Astrocyte of the spinal cord (primary cell): ENCODE measurements around the gene FNBP1.

Experiments
- DNase-seq: peaks from one replicate; pipeline ENCODE4 v3.0.0; 2011; ENCODE audit warnings: low read depth, low spot score
- H3K4me3 ChIP-seq: 2 replicates; pipeline ENCODE4 v1.5.1; 2011; ENCODE audit warnings: low read depth, mild to moderate bottlenecking, low read length, moderate library complexity
- CTCF ChIP-seq: IDR thresholded peaks from 2 replicates; pipeline ENCODE4 v1.5.1; 2012; ENCODE audit warnings: low read depth, mild to moderate bottlenecking, low read length, inconsistent platforms
- in situ Hi-C: cut with HindIII; loops from 2 replicates; pipeline ENCODE4 v1.10.0; 2017; ENCODE audit warnings: low sequenced_read_pairs

The FNBP1 gene

GRCh38 chr9:129934041-129934591 lies 108.9 kb downstream of the FNBP1 start:
- H3K4me3 ChIP-seq, result no peak overlapping the region
- in situ Hi-C loops, result no loop called here
- peak; percentile 5 for DNase-seq
- no peak for TF ChIP-seq CTCF

GRCh38 chr9:129933185-129934040 lies 109.6 kb downstream of the FNBP1 start:
- DNase-seq, result no peak

GRCh38 chr9:129932303-129933151 lies 110.5 kb downstream of the FNBP1 start:
- TF ChIP-seq CTCF, result no peak

More at GRCh38 chr9:129933185-129934040, 109.6 kb downstream of the FNBP1 start:
- no peak for TF ChIP-seq CTCF
- in situ Hi-C loops, result no loop called here
- H3K4me3 ChIP-seq, result no peak overlapping the region

GRCh38 chr9:129930743-129931142 lies 112.2 kb downstream of the FNBP1 start:
- no peak for TF ChIP-seq CTCF
- no peak for DNase-seq

More at GRCh38 chr9:129932303-129933151, 110.5 kb downstream of the FNBP1 start:
- no peak for DNase-seq
- H3K4me3 ChIP-seq, result no peak overlapping the region
- in situ Hi-C loops, result no loop called here

GRCh38 chr9:129929496-129930125 lies 113.4 kb downstream of the FNBP1 start:
- H3K4me3 ChIP-seq, result no peak overlapping the region
- no peak for DNase-seq
- in situ Hi-C loops, result no loop called here
- no peak for TF ChIP-seq CTCF

More at GRCh38 chr9:129930743-129931142, 112.2 kb downstream of the FNBP1 start:
- in situ Hi-C loops, result no loop called here
- H3K4me3 ChIP-seq, result no peak overlapping the region

- no peak for TF ChIP-seq CTCF
- H3K4me3 ChIP-seq, result no peak overlapping the region
- DNase-seq, result no peak
- in situ Hi-C loops, result no loop called here
Observed at GRCh38 chr9:129923589-129923988, 119.4 kb downstream of the FNBP1 start.
